HepG2 (cell line): ENCODE results near the gene PUDP. TPM values are rescaled to one million over a fixed set of nuclear protein-coding genes. Genes with fewer than 3 reads are reported as not detected.

ENCODE experiments used
- ATAC-seq: fragments of 200-7000 bp; cut with Tn5 transposase; 3 replicates; pipeline ENCODE4 v1.9.1; 2020; ENCODE audit warnings: mild to moderate bottlenecking, moderate library complexity
- BruUV-seq: library from RNA; stranded (reverse); fragments of 400-500 nt; replicated peaks from 2 replicates; lab custom pipeline; 2021; lab: Mats Ljungman, UMichigan
- CTCF ChIA-PET: fragments of 300-600 bp; formaldehyde crosslinking; extraction: SDS; loops from one replicate; lab custom pipeline; 2021; ENCODE audit warnings: low total read pairs, inconsistent platforms, low intra/inter-chr PET ratio; lab: Yijun Ruan, JAX
- POLR2A ChIA-PET: fragments of 350-600 bp; sonication (Branson Sonifier 250); formaldehyde crosslinking; loops from one replicate; lab custom pipeline; 2020; ENCODE audit warnings: antibody characterized with exemption, inconsistent platforms; lab: Yijun Ruan, JAX
- DNase-seq: peaks from one replicate; pipeline ENCODE4 v3.0.0-alpha.2; 2015; ENCODE audit warnings: low spot score
- FAIRE-seq: peaks from 3 replicates; lab custom pipeline; 2011; peaks lifted over from hg19 to GRCh38; lab: Jason Lieb, UNC
- H2AFZ ChIP-seq: one replicate; pipeline ENCODE4 v1.6.1; 2011; ENCODE audit warnings: low read length, inconsistent platforms
- H3K27ac ChIP-seq: fragments of 300-600 bp; 3 replicates; pipeline ENCODE4 v1.8.0; 2011; ENCODE audit warnings: mixed run types, mild to moderate bottlenecking, mixed read lengths, low read length, inconsistent platforms; ENCODE audit not compliant: insufficient read depth; ENCODE audit errors: extremely low read length
- H3K27me3 ChIP-seq, 2 experiments: fragments of 200-600 bp in 1 of 2; 2 replicates in 1 of 2; 3 replicates in 1 of 2; pipeline versions ENCODE4 v1.6.0 to v1.8.0; 2011; ENCODE audit warnings: low read length in 2 of 2, mild to moderate bottlenecking in 2 of 2, moderate library complexity in 2 of 2, inconsistent platforms in 1 of 2; ENCODE audit not compliant: insufficient read depth in 2 of 2, control insufficient read depth in 1 of 2
- H3K36me3 ChIP-seq, 2 experiments: fragments of 200-600 bp in 1 of 2; replicated peaks in 1 of 2; 2 replicates in 1 of 2; 3 replicates in 1 of 2; pipeline versions ENCODE4 v1.5.1 to v1.8.0; 2011; ENCODE audit warnings: low read length in 2 of 2, inconsistent platforms in 1 of 2; ENCODE audit not compliant: insufficient read depth in 2 of 2, control insufficient read depth in 1 of 2
- H3K4me1 ChIP-seq: 2 replicates; pipeline ENCODE4 v1.5.1; 2012; ENCODE audit warnings: low read length, inconsistent platforms; ENCODE audit not compliant: insufficient read depth
- H3K4me2 ChIP-seq: 2 replicates; pipeline ENCODE4 v1.6.0; 2011; ENCODE audit warnings: low read depth, low read length, inconsistent platforms
- H3K4me3 ChIP-seq, 3 experiments: fragments of 200-600 bp in 1 of 3; sonication (generic), shearing (Covaris generic) in 1 of 3; replicated peaks in 1 of 3; 2 replicates each; pipeline ENCODE4 v1.5.1; 2011 to 2016; ENCODE audit warnings: low read length in 3 of 3, inconsistent platforms in 2 of 3, low read depth in 2 of 3, mild to moderate bottlenecking in 2 of 3, control low read depth in 1 of 3, mixed read lengths in 1 of 3; ENCODE audit not compliant: insufficient read depth in 1 of 3
- H3K79me2 ChIP-seq: one replicate; pipeline ENCODE4 v1.6.1; 2011; ENCODE audit warnings: low read length, inconsistent platforms; ENCODE audit not compliant: insufficient read depth
- H3K9ac ChIP-seq: 2 replicates; pipeline ENCODE4 v1.6.0; 2011; ENCODE audit warnings: mild to moderate bottlenecking, low read depth, low read length, inconsistent platforms; ENCODE audit not compliant: insufficient read depth
- H3K9me3 ChIP-seq: 2 replicates; pipeline ENCODE4 v1.5.1; 2012; ENCODE audit warnings: mild to moderate bottlenecking, low read length
- H4K20me1 ChIP-seq: 2 replicates; pipeline ENCODE4 v1.6.0; 2011; ENCODE audit warnings: inconsistent platforms, mild to moderate bottlenecking, low read length, moderate library complexity; ENCODE audit not compliant: insufficient read depth
- CEBPB ChIP-seq: IDR thresholded peaks from 2 replicates; pipeline ENCODE4 v1.6.1; 2011; ENCODE audit warnings: low read depth, low read length, improper control_type of control experiment, borderline replicate concordance
- KLF9 ChIP-seq: IDR thresholded peaks from 2 replicates; pipeline ENCODE4 v1.6.1; 2016; ENCODE audit warnings: low read depth
- WGBS: methylation state at CpG from one replicate; pipeline ENCODE4 v1.1.6; 2017; ENCODE audit warnings: low lambda C conversion rate; 5-methylcytosine and 5-hydroxymethylcytosine counted together
- in situ Hi-C: cut with HindIII; loops from 2 replicates; pipeline ENCODE4 v1.10.0; 2017; ENCODE audit warnings: low pct_unique_long_range_greater_than_20kb; ENCODE audit not compliant: extremely low pct_ligation_motif_present
- intact Hi-C: fragments of 100-400 bp; cut with micrococcal nuclease; formaldehyde crosslinking; loops from one replicate; pipeline ENCODE4 v1.10.0; 2022; ENCODE audit not compliant: unreplicated experiment
- polyA plus RNA-seq, 8 experiments: library from polyadenylated mRNA; depleted of rRNA in 3 of 8; stranded (reverse) in 7 of 8; unstranded in 1 of 8; fragments of >200 nt; fragmentation: Illumina TruSeq in 4 of 8; extraction: Trizol in 4 of 8; gene quantifications; 2 replicates each; pipeline versions ENCODE4 v1.2.1 to v1.2.3, GENCODE V29; 2011 to 2016; ENCODE audit warnings: low read depth in 4 of 8, missing spikeins in 1 of 8, mixed read lengths in 1 of 8; ENCODE audit not compliant: insufficient read depth in 1 of 8
- total RNA-seq, 5 experiments: library from RNA; depleted of rRNA; stranded (reverse); fragments of >200 nt; fragmentation: Illumina TruSeq; extraction: Trizol; gene quantifications; 2 replicates each; pipeline ENCODE4 v1.2.3, GENCODE V29; 2016; ENCODE audit warnings: low read depth in 1 of 5
- TF ChIP-seq, protein P1 (sequence below): sonication (generic); formaldehyde crosslinking; IDR thresholded peaks from 2 replicates; pipeline ENCODE4 v1.4.0; 2020; ENCODE audit warnings: missing genetic modification reagents
- TF ChIP-seq, protein P2 (sequence below): IDR thresholded peaks from 2 replicates; pipeline ENCODE4 v1.6.1; 2016; ENCODE audit warnings: low read depth, control low read depth
- TF ChIP-seq, protein P3 (sequence below), 2 experiments: fragments of 450-650 bp in 1 of 2; sonication (generic) in 1 of 2; formaldehyde crosslinking; IDR thresholded peaks; 2 replicates each; pipeline versions ENCODE4 v1.5.0 to v1.8.0; 2020 to 2022; ENCODE audit warnings: mild to moderate bottlenecking in 1 of 2, missing genetic modification reagents in 1 of 2

Gene PUDP
- total and polyA plus RNA-seq, 2 of the 13 experiments (the other 11 are each of a cell fraction or from before 2014, with no cell fraction given): 7.5 to 23.5 TPM

DNA sequence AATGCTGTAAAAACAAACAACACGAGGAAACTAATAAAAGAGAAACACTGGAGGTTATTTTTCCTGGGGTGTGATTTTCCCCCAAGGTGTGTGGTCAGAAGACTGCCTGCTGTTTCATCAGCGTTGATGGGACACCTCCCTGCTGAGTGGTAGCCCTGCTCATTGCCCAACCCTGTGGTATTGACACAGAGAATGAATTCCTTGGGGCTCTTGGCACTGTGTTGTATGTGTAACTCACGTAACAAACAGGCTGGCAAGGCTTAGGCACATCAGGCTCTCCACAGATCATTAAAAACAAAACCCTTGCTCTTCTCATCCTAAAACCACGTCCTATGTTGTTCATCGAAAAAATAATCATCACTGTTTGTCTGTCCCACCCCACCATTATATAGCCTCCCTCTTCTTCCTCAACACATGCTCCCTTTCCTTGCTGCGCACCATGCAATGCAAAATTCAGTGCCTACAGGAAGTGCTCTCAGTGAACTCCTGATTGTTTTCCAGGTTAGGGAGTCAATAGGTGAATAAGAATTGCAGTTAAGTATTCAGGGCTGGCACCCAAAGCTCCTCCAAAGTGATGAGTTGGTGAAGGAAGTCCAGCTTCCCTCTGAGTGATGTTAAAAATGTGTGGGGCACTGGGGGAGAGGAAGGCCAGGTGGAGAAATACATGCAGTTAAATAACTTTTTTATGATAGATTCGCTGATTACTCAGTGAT is 11.4 kb upstream of the PUDP start:
- POLR2A ChIA-PET: no interaction called here
- 62% methylated on average over 7 of the region's 7 CpGs for WGBS

DNA sequence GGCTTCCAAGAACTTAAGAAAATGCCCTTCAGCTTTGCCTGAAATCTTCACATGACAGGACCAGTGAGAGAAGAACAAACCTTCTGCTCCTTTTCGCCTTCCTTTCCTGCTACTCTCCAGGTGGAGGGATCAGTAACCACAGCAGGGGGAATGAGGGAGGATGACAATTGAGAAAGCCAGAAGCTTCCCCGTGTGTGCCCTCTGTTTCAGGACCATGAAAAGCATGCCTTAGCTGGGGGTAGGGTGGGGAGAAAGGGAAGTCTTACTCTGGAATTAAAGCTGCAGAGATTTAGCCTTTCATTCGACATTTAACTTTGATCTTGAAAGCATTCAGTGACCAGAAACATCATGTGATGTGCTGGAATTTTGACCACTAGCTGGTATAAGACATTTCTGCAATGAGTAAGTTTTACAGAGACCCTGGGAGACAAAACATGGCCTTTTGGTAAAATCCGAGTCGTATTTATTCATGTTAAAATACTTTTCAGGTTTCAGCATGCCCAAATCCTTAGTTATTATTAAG is 10.6 kb upstream of the PUDP start:
- POLR2A ChIA-PET: no interaction called here
- H3K79me2 ChIP-seq: no peaks in the 10 kb centered on the region
- no peak for DNase-seq
- CTCF ChIA-PET: no interaction called here
- no peak for FAIRE-seq
- no peak overlapping the region for H2AFZ ChIP-seq
- WGBS: 67% methylated on average over 3 of the region's 5 CpGs
- no peak overlapping the region for H3K4me3 ChIP-seq
- intact Hi-C loops (no loop called here), in situ Hi-C loops (no loop called here)
- H3K27ac ChIP-seq: no peak overlapping the region
- no peaks in the 10 kb centered on the region for H3K36me3 ChIP-seq
- H3K9me3 ChIP-seq: no peaks in the 10 kb centered on the region
- H3K4me1 ChIP-seq: peaks cover 25% of the 10 kb centered on the region
- H3K4me2 ChIP-seq: no peak overlapping the region
- BruUV-seq: no TSS peak
- no peaks in the 10 kb centered on the region for H3K27me3 ChIP-seq
- ATAC-seq: no peak
- H4K20me1 ChIP-seq: no peaks in the 10 kb centered on the region
- H3K9ac ChIP-seq: no peak overlapping the region
- TF ChIP-seq, protein P1, sequence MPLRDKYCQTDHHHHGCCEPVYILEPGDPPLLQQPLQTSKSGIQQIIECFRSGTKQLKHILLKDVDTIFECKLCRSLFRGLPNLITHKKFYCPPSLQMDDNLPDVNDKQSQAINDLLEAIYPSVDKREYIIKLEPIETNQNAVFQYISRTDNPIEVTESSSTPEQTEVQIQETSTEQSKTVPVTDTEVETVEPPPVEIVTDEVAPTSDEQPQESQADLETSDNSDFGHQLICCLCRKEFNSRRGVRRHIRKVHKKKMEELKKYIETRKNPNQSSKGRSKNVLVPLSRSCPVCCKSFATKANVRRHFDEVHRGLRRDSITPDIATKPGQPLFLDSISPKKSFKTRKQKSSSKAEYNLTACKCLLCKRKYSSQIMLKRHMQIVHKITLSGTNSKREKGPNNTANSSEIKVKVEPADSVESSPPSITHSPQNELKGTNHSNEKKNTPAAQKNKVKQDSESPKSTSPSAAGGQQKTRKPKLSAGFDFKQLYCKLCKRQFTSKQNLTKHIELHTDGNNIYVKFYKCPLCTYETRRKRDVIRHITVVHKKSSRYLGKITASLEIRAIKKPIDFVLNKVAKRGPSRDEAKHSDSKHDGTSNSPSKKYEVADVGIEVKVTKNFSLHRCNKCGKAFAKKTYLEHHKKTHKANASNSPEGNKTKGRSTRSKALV: no peak
- TF ChIP-seq, protein P2, sequence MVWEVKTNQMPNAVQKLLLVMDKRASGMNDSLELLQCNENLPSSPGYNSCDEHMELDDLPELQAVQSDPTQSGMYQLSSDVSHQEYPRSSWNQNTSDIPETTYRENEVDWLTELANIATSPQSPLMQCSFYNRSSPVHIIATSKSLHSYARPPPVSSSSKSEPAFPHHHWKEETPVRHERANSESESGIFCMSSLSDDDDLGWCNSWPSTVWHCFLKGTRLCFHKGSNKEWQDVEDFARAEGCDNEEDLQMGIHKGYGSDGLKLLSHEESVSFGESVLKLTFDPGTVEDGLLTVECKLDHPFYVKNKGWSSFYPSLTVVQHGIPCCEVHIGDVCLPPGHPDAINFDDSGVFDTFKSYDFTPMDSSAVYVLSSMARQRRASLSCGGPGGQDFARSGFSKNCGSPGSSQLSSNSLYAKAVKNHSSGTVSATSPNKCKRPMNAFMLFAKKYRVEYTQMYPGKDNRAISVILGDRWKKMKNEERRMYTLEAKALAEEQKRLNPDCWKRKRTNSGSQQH (CRISPR knock-in tag): no peak

More for the DNA sequence above, 11.4 kb upstream of the PUDP start:
- Histone ChIP-seq H3K4me3 (no peak overlapping the region), H2AFZ (no peak overlapping the region), H3K27ac (no peak overlapping the region), H3K36me3 (no peaks in the 10 kb centered on the region), H3K9ac (no peak overlapping the region), H3K9me3 (no peaks in the 10 kb centered on the region), H4K20me1 (no peaks in the 10 kb centered on the region), H3K27me3 (no peaks in the 10 kb centered on the region), H3K4me1 (peaks cover 25% of the 10 kb centered on the region)
- intact Hi-C loops: no loop called here
- peak; percentile 47; the same call in 2 of the 3 replicates for ATAC-seq
- no peak for FAIRE-seq
- DNase-seq: no peak
- BruUV-seq: no TSS peak
- CTCF ChIA-PET: no interaction called here
- in situ Hi-C loops: no loop called here
- TF ChIP-seq KLF9 (CRISPR knock-in tag): no peak
- TF ChIP-seq, protein P3, sequence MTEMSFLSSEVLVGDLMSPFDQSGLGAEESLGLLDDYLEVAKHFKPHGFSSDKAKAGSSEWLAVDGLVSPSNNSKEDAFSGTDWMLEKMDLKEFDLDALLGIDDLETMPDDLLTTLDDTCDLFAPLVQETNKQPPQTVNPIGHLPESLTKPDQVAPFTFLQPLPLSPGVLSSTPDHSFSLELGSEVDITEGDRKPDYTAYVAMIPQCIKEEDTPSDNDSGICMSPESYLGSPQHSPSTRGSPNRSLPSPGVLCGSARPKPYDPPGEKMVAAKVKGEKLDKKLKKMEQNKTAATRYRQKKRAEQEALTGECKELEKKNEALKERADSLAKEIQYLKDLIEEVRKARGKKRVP (CRISPR knock-in tag; IDR thresholded peaks at IDR 0.05): 0 out of 4 replicates have a peak, but pooled peaks of 1 of the 2 experiments have one; percentile 24
- peak; percentile 57; the same call in 1 of the 2 replicates for TF ChIP-seq CEBPB
- TF ChIP-seq, all 625 proteins: peak for 2
- H3K4me2 ChIP-seq: no peak overlapping the region
- H3K79me2 ChIP-seq: no peaks in the 10 kb centered on the region
